GM21360 (cell line): ENCODE results near the gene FAM200B.
"Not testable (repeated sequence)": the region's sequence is repeated elsewhere in the genome, so short reads cannot be mapped to it uniquely, and the experiment has no call there.

Source experiments
- ATAC-seq: cut with Tn5 transposase; IDR thresholded peaks from one replicate; pipeline ENCODE4 v1.9.1; 2021; ENCODE audit warnings: mild to moderate bottlenecking, moderate library complexity; ENCODE audit not compliant: unreplicated experiment

Gene FAM200B

GRCh38 chr4:15729910-15730533 lies 48.4 kb downstream of the FAM200B start:
- ATAC-seq, result peak; percentile 60

GRCh38 chr4:15733061-15733460 lies 51.4 kb downstream of the FAM200B start:
- ATAC-seq, result not testable (repeated sequence)

GRCh38 chr4:15735536-15735935 lies 53.9 kb downstream of the FAM200B start:
- ATAC-seq, result no peak

- no peak for ATAC-seq
These were observed 55.0 kb downstream of the FAM200B start for GRCh38 chr4:15736514-15737050.

GRCh38 chr4:15737255-15737654 lies 55.6 kb downstream of the FAM200B start:
- no peak for ATAC-seq

- no peak for ATAC-seq
These were observed 57.2 kb downstream of the FAM200B start for GRCh38 chr4:15738877-15739276.
